HL-60 (cell line): ENCODE measurements around the gene SYT13.

Experiments used
- CTCF ChIP-seq: IDR thresholded peaks from one replicate; pipeline ENCODE4 v1.5.1; 2011; ENCODE audit warnings: low read length, control low read depth, inconsistent platforms; ENCODE audit not compliant: insufficient read depth
- POLR2AphosphoS5 ChIP-seq: IDR thresholded peaks from 2 replicates; pipeline ENCODE4 v1.6.1; 2012; ENCODE audit warnings: low read depth
- REST ChIP-seq: IDR thresholded peaks from 2 replicates; pipeline ENCODE4 v1.6.1; 2012; ENCODE audit warnings: low read depth; ENCODE audit not compliant: insufficient replicate concordance

DNA sequence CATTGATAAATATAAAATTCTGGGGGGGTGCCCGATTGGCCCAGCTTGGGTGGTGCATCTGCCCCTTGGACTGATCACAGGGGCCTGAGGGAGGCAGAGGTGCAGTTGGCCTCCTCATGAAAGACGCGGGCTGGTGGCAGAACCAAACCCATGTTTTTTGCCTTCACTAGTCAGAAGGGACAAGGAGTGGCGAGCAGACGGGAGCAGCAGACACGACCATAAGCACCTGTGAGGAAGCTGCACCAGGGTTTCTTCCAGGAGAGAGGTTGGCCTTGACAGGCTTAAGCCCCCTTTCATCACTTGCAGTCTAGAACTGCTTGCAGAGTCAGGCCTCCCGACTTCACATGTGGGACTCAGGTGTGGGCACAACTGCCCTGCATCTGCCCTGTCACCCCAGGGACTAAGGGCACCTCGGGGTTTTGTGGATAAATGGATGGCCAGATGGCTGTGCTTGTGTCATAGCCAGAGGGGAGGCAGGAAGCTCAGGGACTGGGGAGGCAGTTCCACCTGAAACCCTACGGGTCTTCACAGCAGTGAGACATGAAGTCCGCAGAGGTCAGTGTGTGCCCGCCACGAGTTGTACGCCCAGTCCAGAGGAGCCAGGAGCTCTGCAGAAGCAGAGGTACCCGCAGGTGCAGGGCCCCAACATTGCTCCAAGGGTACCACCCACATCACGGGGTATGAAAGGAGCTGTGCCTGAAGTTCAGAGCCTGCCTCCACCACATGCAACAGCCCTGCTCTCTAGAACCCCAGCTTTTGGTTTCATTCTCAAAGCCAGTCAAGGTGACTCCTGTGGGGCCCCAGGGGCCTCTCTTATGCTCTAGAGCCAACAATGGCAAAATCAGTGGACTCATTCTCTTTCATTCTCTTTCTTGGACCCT lies 18.2 kb upstream of the SYT13 start:
- TF ChIP-seq POLR2AphosphoS5 (no peak), CTCF (no peak), REST (no peak)
